OCI-LY7 (cell line): Measurements from ENCODE around the gene VTI1A. TPM values are rescaled to one million over a fixed set of nuclear protein-coding genes. Genes with fewer than 3 reads are reported as not detected.

Experiments used
- BruUV-seq: library from RNA; stranded (reverse); fragments of 400-500 nt; replicated peaks from 2 replicates; lab custom pipeline; 2021; lab: Mats Ljungman, UMichigan
- CTCF ChIA-PET: fragments of 300-600 bp; sonication (Branson Sonifier 250); formaldehyde crosslinking; loops from one replicate; lab custom pipeline; 2022; ENCODE audit warnings: antibody characterized with exemption; ENCODE audit not compliant: unreplicated experiment; lab: Charles Lee
- POLR2A ChIA-PET: fragments of 300-600 bp; sonication (Branson Sonifier 250); formaldehyde crosslinking; loops from one replicate; lab custom pipeline; 2022; ENCODE audit warnings: antibody characterized with exemption; lab: Charles Lee
- DNase-seq: peaks from one replicate; pipeline ENCODE4 v3.0.0-alpha.2; 2015; ENCODE audit warnings: low spot score
- H2AFZ ChIP-seq: fragments of 200-600 bp; sonication (generic), shearing (Covaris generic); 2 replicates; pipeline ENCODE4 v1.6.1; 2014; ENCODE audit warnings: mild to moderate bottlenecking, antibody characterized with exemption, low read length, moderate library complexity
- H3K27ac ChIP-seq: fragments of 200-600 bp; sonication (generic); 2 replicates; pipeline ENCODE4 v1.5.1; 2014; ENCODE audit warnings: mixed run types, low read depth, mild to moderate bottlenecking, moderate library complexity, low read length, inconsistent platforms; ENCODE audit not compliant: poor library complexity, severe bottlenecking
- H3K36me3 ChIP-seq: fragments of 200-600 bp; sonication (generic); 2 replicates; pipeline ENCODE4 v1.6.1; 2014; ENCODE audit warnings: mild to moderate bottlenecking, antibody characterized with exemption, low read length, moderate library complexity, mixed read lengths; ENCODE audit not compliant: insufficient read depth
- H3K4me1 ChIP-seq: fragments of 200-600 bp; sonication (generic); 2 replicates; pipeline ENCODE4 v1.5.1; 2014; ENCODE audit warnings: mild to moderate bottlenecking, low read length; ENCODE audit not compliant: insufficient read depth, poor library complexity, severe bottlenecking
- H3K4me2 ChIP-seq: fragments of 200-600 bp; sonication (generic); 2 replicates; pipeline ENCODE4 v1.6.1; 2014; ENCODE audit warnings: mild to moderate bottlenecking, low read length
- H3K4me3 ChIP-seq: fragments of 200-600 bp; sonication (generic); 2 replicates; pipeline ENCODE4 v1.5.1; 2014; ENCODE audit warnings: mild to moderate bottlenecking, low read depth, low read length; ENCODE audit not compliant: poor library complexity, severe bottlenecking
- H3K79me2 ChIP-seq: fragments of 200-600 bp; sonication (generic); 2 replicates; pipeline ENCODE4 v1.6.1; 2016; ENCODE audit warnings: low read depth, mild to moderate bottlenecking, low read length, moderate library complexity, mixed read lengths; ENCODE audit not compliant: insufficient read depth
- H3K9me2 ChIP-seq: fragments of 200-600 bp; sonication (generic); 2 replicates; pipeline ENCODE4 v1.6.1; 2016; ENCODE audit warnings: mild to moderate bottlenecking, low read length, mixed read lengths; ENCODE audit not compliant: insufficient read depth
- H3K9me3 ChIP-seq: fragments of 200-600 bp; sonication (generic); 2 replicates; pipeline ENCODE4 v1.6.1; 2014; ENCODE audit warnings: mild to moderate bottlenecking, mixed run types, low read length, mixed read lengths
- H4K20me1 ChIP-seq: fragments of 200-600 bp; sonication (generic); 2 replicates; pipeline ENCODE4 v1.6.1; 2014; ENCODE audit warnings: mild to moderate bottlenecking, antibody characterized with exemption, low read length, moderate library complexity, mixed read lengths; ENCODE audit not compliant: insufficient read depth
- CTCF ChIP-seq: fragments of 200-600 bp; sonication (generic); conservative IDR thresholded peaks from 2 replicates; pipeline ENCODE4 v1.5.1; 2014; ENCODE audit warnings: mild to moderate bottlenecking, antibody characterized with exemption, low read length, moderate library complexity, mixed read lengths
- EZH2phosphoT487 ChIP-seq: fragments of 200-600 bp; sonication (generic); IDR thresholded peaks from 2 replicates; pipeline ENCODE4 v1.6.1; 2018; ENCODE audit warnings: low read depth, borderline replicate concordance, mild to moderate bottlenecking, mixed run types, antibody characterized with exemption, low read length, moderate library complexity, mixed read lengths
- intact Hi-C: fragments of 100-400 bp; cut with micrococcal nuclease; formaldehyde crosslinking; loops from one replicate; pipeline ENCODE4 v1.10.0; 2022; ENCODE audit not compliant: unreplicated experiment
- total RNA-seq, 2 experiments: library from RNA; depleted of rRNA in 1 of 2; stranded (reverse); fragments of >200 nt in 1 of 2; shearing (Covaris generic) in 1 of 2; gene quantifications; 2 replicates each; pipeline ENCODE4 v1.2.3, GENCODE V29; 2014 to 2022

Gene VTI1A
- total RNA-seq, 2 experiments from 2014 or later = 39.4 to 45.2 TPM

DNA sequence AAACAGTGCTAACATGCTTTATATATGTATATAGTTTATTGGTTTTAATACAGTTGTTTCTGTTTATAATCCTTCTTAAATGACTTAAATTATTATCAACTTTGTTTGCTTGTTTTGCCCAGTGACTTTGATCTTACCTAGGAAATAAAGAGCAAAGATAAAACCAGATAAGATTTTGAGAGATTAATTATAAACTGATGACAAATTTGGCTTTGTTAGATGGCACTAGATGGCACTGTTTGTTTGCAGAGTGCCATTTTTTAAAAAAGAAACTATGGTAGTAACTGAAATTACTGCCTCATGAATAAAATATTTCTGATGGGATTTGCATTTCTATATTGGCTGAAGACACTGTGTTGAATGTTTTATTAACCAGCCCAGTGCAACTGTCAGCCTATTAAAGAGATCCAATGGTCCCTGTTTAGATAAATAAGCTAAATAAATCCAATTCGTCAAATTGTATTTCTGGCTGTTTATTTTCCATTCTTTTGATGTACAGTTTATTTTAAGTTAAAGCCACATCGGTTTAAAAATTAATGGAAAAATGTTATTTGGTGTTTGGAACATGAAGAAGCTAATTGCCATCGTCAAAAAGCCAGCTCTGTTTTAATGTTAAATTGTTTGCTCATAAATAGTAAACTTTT lies 28.7 kb downstream of the VTI1A start:
- Histone ChIP-seq H3K27ac (no peak overlapping the region), H3K9me2 (no peaks in the 10 kb centered on the region), H3K4me1 (no peaks in the 10 kb centered on the region), H3K36me3 (0 out of 2 replicates have a peak, but pooled peaks cover 5% of the 10 kb centered on the region), H3K4me3 (no peak overlapping the region), H3K9me3 (no peaks in the 10 kb centered on the region), H3K4me2 (no peak overlapping the region), H4K20me1 (no peaks in the 10 kb centered on the region; the same call in 1 of the 2 replicates), H3K79me2 (no peaks in the 10 kb centered on the region), H2AFZ (no peak overlapping the region)
- TF ChIP-seq EZH2phosphoT487 (no peak), CTCF (peak; percentile 75)
- intact Hi-C loops = loop anchor here (2.0 to 10.0 kb wide), 3 partner anchors 909 to 1047 kb away; no protein-coding TSS in a partner anchor
- BruUV-seq = no TSS peak
- ChIA-PET POLR2A (interaction anchor here (0.6 kb wide), 1 partner anchor 501 kb away, joined by 3 read pairs; no protein-coding TSS in a partner anchor), CTCF (interaction anchor here (0.9 kb wide), 1 partner anchor 1042 kb away, joined by 3 read pairs; no protein-coding TSS in a partner anchor)
- no peak for DNase-seq

GRCh38 chr10:112481602-112482001 lies 34.6 kb downstream of the VTI1A start:
- Histone ChIP-seq H3K79me2 (no peaks in the 10 kb centered on the region), H3K4me3 (no peak overlapping the region), H3K4me2 (no peak overlapping the region), H3K9me2 (no peaks in the 10 kb centered on the region), H2AFZ (no peak overlapping the region), H3K9me3 (no peaks in the 10 kb centered on the region), H3K27ac (no peak overlapping the region), H4K20me1 (no peaks in the 10 kb centered on the region), H3K4me1 (no peaks in the 10 kb centered on the region), H3K36me3 (no peaks in the 10 kb centered on the region)
- ChIA-PET POLR2A (interaction anchor here (0.5 to 0.9 kb wide), 3 partner anchors 14 to 70 kb away, joined by 3 read pairs; no protein-coding TSS in a partner anchor), CTCF (no interaction called here)
- intact Hi-C loops = no loop called here
- DNase-seq = no peak
- no TSS peak for BruUV-seq
- TF ChIP-seq EZH2phosphoT487 = no peak
- TF ChIP-seq CTCF = no peak

DNA sequence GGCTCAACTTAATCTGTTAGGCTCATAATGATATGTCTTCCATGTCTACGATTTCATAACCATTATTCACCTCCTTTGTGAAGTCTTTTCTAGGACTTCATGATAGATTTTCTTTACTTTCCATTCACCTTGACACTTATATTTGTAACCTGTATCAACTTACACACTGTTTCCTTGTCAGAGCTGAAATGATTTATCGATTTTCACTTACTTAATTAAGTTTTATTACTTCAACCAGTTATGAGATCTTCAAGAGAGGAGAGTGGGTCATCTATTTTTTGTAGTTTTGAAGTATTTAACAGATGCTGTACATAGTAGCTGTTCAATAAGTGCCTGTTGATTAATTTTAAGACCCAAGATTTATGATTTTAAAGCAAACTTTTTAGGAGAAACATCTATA lies 37.4 kb downstream of the VTI1A start:
- POLR2A ChIA-PET = interaction anchor here (0.5 kb wide), 1 partner anchor 12 kb away, joined by 4 read pairs; no protein-coding TSS in a partner anchor
- CTCF ChIA-PET = no interaction called here
- no peaks in the 10 kb centered on the region for H3K9me3 ChIP-seq
- no peak overlapping the region for H3K27ac ChIP-seq
- H3K9me2 ChIP-seq = no peaks in the 10 kb centered on the region
- no peak for DNase-seq
- no peaks in the 10 kb centered on the region for H3K36me3 ChIP-seq
- H3K4me3 ChIP-seq = no peak overlapping the region
- no peaks in the 10 kb centered on the region for H3K79me2 ChIP-seq
- intact Hi-C loops = no loop called here
- TF ChIP-seq CTCF = no peak
- no peak for TF ChIP-seq EZH2phosphoT487
- H2AFZ ChIP-seq = no peak overlapping the region
- H4K20me1 ChIP-seq = no peaks in the 10 kb centered on the region
- H3K4me1 ChIP-seq = no peaks in the 10 kb centered on the region
- BruUV-seq = no TSS peak
- H3K4me2 ChIP-seq = no peak overlapping the region
